PFSK-1 (cell line): ENCODE data around the gene PVALEF.

Experiments
- FOXP2 ChIP-seq: optimal IDR thresholded peaks from 2 replicates; pipeline ENCODE3; 2011; ENCODE audit warnings: borderline replicate concordance, control low read depth, inconsistent platforms; ENCODE audit not compliant: insufficient read depth; ENCODE audit errors: extremely low read length, extremely low read depth
- POLR2AphosphoS5 ChIP-seq: IDR thresholded peaks from 2 replicates; pipeline ENCODE4 v1.6.1; 2012; ENCODE audit warnings: low read depth, mild to moderate bottlenecking, control low read depth, low read length, moderate library complexity
- SIN3A ChIP-seq: IDR thresholded peaks from 2 replicates; pipeline ENCODE4 v1.6.1; 2012; ENCODE audit warnings: mild to moderate bottlenecking, low read length, moderate library complexity, borderline replicate concordance; ENCODE audit not compliant: insufficient read depth
- TAF1 ChIP-seq: IDR thresholded peaks from 2 replicates; pipeline ENCODE4 v1.6.1; 2012; ENCODE audit warnings: low read length, control low read depth, borderline replicate concordance; ENCODE audit not compliant: insufficient read depth
- TF ChIP-seq, protein P1 (sequence below), 2 experiments: IDR thresholded peaks; 2 replicates each; pipeline versions ENCODE4 v1.6.1 to v1.8.0; 2011 to 2012; ENCODE audit warnings: low read depth in 2 of 2, low read length in 2 of 2, control low read depth in 1 of 2, inconsistent platforms in 1 of 2, mild to moderate bottlenecking in 1 of 2, moderate library complexity in 1 of 2; ENCODE audit not compliant: insufficient read depth in 1 of 2

Gene PVALEF

DNA sequence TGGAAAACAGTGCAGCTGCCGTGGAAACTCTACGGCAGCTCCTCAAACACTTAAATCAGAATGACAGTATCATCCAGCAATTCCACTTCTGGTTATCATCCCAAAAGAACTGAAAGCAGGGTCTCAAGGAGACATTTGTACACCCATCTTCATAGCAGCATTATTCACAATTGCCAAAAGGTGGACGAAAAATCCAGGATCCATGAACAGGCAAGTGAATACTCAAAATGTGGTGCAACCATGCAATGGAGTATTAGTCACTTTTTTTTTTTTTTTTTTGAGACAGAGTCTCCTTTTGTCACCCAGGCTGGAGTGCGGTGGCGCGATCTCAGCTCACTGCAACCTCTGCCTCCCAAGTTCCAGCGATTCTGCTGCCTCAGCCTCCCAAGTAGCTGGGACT is 11.4 kb downstream of the PVALEF start:
- no peak for TF ChIP-seq POLR2AphosphoS5
- no peak for TF ChIP-seq SIN3A
- no peak for TF ChIP-seq TAF1
- TF ChIP-seq, protein P1, sequence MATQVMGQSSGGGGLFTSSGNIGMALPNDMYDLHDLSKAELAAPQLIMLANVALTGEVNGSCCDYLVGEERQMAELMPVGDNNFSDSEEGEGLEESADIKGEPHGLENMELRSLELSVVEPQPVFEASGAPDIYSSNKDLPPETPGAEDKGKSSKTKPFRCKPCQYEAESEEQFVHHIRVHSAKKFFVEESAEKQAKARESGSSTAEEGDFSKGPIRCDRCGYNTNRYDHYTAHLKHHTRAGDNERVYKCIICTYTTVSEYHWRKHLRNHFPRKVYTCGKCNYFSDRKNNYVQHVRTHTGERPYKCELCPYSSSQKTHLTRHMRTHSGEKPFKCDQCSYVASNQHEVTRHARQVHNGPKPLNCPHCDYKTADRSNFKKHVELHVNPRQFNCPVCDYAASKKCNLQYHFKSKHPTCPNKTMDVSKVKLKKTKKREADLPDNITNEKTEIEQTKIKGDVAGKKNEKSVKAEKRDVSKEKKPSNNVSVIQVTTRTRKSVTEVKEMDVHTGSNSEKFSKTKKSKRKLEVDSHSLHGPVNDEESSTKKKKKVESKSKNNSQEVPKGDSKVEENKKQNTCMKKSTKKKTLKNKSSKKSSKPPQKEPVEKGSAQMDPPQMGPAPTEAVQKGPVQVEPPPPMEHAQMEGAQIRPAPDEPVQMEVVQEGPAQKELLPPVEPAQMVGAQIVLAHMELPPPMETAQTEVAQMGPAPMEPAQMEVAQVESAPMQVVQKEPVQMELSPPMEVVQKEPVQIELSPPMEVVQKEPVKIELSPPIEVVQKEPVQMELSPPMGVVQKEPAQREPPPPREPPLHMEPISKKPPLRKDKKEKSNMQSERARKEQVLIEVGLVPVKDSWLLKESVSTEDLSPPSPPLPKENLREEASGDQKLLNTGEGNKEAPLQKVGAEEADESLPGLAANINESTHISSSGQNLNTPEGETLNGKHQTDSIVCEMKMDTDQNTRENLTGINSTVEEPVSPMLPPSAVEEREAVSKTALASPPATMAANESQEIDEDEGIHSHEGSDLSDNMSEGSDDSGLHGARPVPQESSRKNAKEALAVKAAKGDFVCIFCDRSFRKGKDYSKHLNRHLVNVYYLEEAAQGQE (IDR thresholded peaks at IDR 0.05; ENCODE audit: insufficient read depth in 1 of 2, low read depth in 2 of 2, low read length in 2 of 2): no peak
- TF ChIP-seq FOXP2: no peak

DNA sequence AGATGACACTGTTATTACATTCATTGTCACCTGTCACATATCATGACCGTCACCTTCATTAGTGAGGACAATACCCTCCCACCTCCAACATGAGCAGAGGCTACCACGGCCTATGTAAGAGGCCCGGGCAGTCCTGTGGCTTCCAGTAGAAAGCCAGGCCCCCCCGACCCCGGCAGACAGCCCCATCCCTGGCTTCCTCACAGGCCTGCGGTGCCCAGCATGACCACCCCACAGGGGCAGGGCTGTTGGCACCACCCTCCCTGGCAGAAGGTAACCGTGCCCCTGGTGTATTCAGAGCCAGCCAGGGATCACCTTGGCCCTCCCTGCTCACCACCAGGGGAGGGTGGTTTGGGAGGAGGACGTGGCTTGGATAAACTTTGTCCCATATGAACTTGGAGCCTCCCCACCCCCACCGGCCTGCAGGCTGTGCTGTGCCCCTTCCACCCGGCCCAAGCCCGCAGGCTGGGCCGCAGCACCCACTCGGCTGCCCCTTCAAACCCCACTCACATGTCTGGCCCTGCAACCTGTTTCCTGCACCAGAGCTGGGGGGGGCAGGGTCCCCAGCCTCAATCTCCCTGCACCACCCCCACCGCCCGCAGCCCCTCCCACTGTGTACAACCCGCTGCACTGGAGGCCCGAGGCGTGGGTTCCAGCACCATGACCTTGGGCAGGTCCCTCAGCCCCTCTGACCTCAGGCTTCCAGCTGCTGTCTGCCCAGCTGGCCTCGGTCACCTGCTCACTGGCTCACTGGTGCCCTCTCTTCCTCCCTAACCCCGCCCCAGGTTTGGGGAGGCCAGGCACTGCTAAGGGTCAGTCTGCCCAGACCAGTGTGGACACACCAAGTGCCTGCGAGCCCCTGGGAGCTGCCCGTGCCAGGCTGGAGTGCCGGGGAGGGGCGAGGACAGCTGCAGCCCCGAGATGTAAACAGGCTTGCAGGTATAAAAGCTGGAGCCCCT is 13.1 kb downstream of the PVALEF start:
- TF ChIP-seq TAF1 (no peak), FOXP2 (no peak), POLR2AphosphoS5 (no peak), SIN3A (no peak)
- TF ChIP-seq, protein P1 (IDR thresholded peaks at IDR 0.05; ENCODE audit: insufficient read depth in 1 of 2, low read depth in 2 of 2, low read length in 2 of 2): no peak

DNA sequence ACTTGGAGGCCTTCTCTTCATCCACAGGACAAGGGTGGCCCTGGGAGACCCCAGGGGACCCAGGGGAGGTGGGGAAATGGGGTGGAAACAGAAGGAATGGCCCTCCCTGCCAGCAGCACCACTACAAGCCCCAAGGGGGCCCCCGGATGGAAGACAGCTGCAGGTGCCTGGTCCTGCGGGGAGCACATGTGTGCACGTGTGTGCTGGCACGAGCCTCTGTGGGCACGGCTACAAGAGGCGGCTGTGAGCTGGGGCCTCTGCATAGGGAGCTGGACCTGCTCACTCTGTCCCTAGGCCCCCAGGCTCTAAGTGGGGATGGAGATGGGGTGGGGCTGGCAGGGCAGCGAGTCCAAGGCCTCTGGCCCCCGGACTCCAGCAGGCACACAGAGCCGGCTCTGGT is 13.9 kb downstream of the PVALEF start:
- TF ChIP-seq POLR2AphosphoS5 (no peak), SIN3A (no peak), FOXP2 (no peak), TAF1 (no peak)
- TF ChIP-seq, protein P1 (IDR thresholded peaks at IDR 0.05; ENCODE audit: insufficient read depth in 1 of 2, low read depth in 2 of 2, low read length in 2 of 2): no peak

DNA sequence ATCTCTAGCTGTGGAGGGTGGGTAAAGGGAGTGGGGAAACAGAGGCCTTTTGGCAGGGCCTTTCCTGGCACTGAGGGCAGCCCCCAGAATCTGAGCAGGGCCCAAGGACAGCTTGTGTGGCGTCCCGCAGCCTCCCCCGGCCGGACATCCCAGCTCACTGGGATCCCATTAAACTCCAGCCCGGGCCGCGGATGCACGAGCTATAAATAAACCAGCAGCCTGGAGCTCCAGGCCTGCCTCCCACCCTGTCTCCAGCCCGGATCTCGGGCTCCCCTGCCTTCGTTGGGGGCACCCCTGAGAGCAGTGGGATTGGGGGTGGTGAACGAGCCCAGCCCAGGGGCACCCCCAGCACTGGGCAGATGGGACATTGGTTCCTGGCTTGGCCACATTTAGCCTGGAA is 14.6 kb downstream of the PVALEF start:
- TF ChIP-seq FOXP2 (no peak), SIN3A (no peak), TAF1 (no peak), POLR2AphosphoS5 (no peak)
- TF ChIP-seq, protein P1 (IDR thresholded peaks at IDR 0.05; ENCODE audit: insufficient read depth in 1 of 2, low read depth in 2 of 2, low read length in 2 of 2): no peak
